Right cardiac atrium (tissue), 5 donors: Measurements from ENCODE around the gene DSG2. TPM values are rescaled to one million over a fixed set of nuclear protein-coding genes. Genes with fewer than 3 reads are reported as not detected.

Experiments
- ATAC-seq, 2 donors: fragments of 200-7000 bp; cut with Tn5 transposase; one replicate each; pipeline versions ENCODE4 v1.8.0 to v1.9.1; 2020; ENCODE audit warnings: moderate library complexity in 2 of 2, mild to moderate bottlenecking in 1 of 2
- DNase-seq, 3 donors: peaks; one replicate each; pipeline ENCODE4 v3.0.0-alpha.2; 2020
- H3K27ac ChIP-seq: one replicate; pipeline ENCODE4 v1.5.1; 2013; ENCODE audit warnings: mild to moderate bottlenecking, low read length, control low read depth, moderate library complexity
- H3K27me3 ChIP-seq: one replicate; pipeline ENCODE4 v1.6.1; 2013; ENCODE audit not compliant: control insufficient read depth, insufficient read depth
- H3K4me1 ChIP-seq: one replicate; pipeline ENCODE4 v1.6.1; 2013; ENCODE audit warnings: low read length; ENCODE audit not compliant: control insufficient read depth, insufficient read depth
- H3K4me3 ChIP-seq: one replicate; pipeline ENCODE4 v1.5.1; 2013; ENCODE audit warnings: low read length, control low read depth
- H3K9me3 ChIP-seq: one replicate; pipeline ENCODE4 v1.6.1; 2013; ENCODE audit warnings: low read length; ENCODE audit not compliant: control insufficient read depth
- WGBS: extraction: QIAGEN DNeasy Blood & Tissue Kit; methylation state at CpG from one replicate; pipeline ENCODE4 v1.1.7; 2013; 5-methylcytosine and 5-hydroxymethylcytosine counted together
- intact Hi-C, 4 donors: fragments of 100-400 bp; cut with DNase I; formaldehyde crosslinking; loops; one replicate each; pipeline versions ENCODE4 v1.11.0 to v1.14.0; 2022 to 2023
- long read RNA-seq, 4 donors: library from polyadenylated mRNA; unstranded; transcript quantifications; one replicate each; pipeline ENCODE4 v2.0.0, GENCODE V29; 2020 to 2021
- polyA plus RNA-seq: library from polyadenylated mRNA; stranded (reverse); fragments of 200-250 nt; gene quantifications from one replicate; pipeline ENCODE4 v1.2.3, GENCODE V29; 2013
- total RNA-seq, 4 donors: library from RNA; stranded (reverse); fragmentation: NEBNext Ultra II Directional; extraction: Animal tissue kit (Norgen Biotek cat#: 25700); gene quantifications; one replicate each; pipeline ENCODE4 v1.2.1, GENCODE V29; 2021
- donor health status: healthy with polysubstance abuse.
- donor health status: DM: no; HTN: yes; CAD: no.
- donor health status: DM: no; HTN: no; CAD: no.
- donor health status: DM: no; HTN: yes; CAD: no; lungs with severe emphysema.
- donor health status: DM: yes; HTN: yes; CAD: no.

The DSG2 gene
- total RNA-seq (10 to 100 TPM; 73.7 to 77.6 (median 75.2) TPM), polyA plus RNA-seq (24.8 TPM)
- long read RNA-seq, donor 1, full-length matches to known transcripts: 96 of 124 reads
- long read RNA-seq, donor 1, partial matches to known transcripts: 13 of 124 reads
- long read RNA-seq, donor 1, other reads (novel, unspliced or antisense): 15 of 124 reads
- long read RNA-seq, donor 2, full-length matches to known transcripts: 45 of 57 reads
- long read RNA-seq, donor 2, partial matches to known transcripts: 2 of 57 reads
- long read RNA-seq, donor 2, other reads (novel, unspliced or antisense): 10 of 57 reads
- long read RNA-seq, donor 3, full-length matches to known transcripts: 202 of 255 reads
- long read RNA-seq, donor 3, partial matches to known transcripts: 30 of 255 reads
- long read RNA-seq, donor 3, other reads (novel, unspliced or antisense): 23 of 255 reads
- long read RNA-seq, donor 4, full-length matches to known transcripts: 44 of 54 reads
- long read RNA-seq, donor 4, partial matches to known transcripts: 1 of 54 reads
- long read RNA-seq, donor 4, other reads (novel, unspliced or antisense): 9 of 54 reads

DNA sequence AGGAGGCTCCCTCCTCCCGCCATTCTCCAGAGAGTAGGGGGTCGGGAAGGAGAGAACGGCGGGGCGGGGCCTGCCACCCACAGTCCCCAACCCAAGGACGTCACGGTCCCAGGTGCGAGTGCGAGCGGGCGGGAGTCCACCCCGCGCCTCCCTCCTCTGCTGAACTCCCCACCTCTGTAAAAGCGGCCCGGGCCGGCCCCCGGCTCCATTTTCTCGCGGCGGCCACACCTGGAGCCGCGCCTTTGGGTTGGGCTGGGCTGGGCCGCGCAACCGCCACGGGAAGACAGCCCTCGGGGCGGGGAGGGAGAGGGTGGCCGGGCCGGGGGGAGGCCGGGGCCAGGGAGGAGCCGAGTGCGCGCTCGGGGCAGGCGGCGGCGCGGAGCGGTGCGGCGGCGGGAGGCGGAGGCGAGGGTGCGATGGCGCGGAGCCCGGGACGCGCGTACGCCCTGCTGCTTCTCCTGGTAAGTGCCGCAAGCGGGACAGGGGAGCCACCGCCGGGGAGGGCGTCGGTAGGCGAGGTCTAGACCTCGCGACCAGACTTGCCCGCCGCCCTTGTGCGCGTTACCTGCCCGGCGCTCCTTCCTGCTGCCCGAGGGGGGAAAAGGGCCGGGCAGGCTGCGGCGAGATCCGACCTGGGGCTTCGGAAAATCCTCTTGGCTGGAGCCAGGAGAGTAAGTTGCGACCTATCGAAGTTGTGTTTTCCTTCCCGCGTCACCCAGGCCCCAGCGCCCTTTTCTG lies at the start of gene DSG2:
Gene DSG2 (plus strand): TSS at position 342 of the 738 bp plus-strand sequence. CDS start 75 bp downstream, at position 417.
- WGBS: 1% methylated on average over 79 of the region's 79 CpGs
- DNase-seq: peak; percentile 65 to 89 (median 88)
- Histone ChIP-seq H3K27ac (peak within 1 kb of the TSS; percentile 78), H3K9me3 (no peaks in the 10 kb centered on the region), H3K4me1 (peaks cover 2% of the 10 kb centered on the region), H3K27me3 (no peaks in the 10 kb centered on the region), H3K4me3 (peak within 1 kb of the TSS; percentile 68)
- peak; percentile 97 for ATAC-seq
- intact Hi-C loops: loop anchor here in 1 of 4 donors (10.0 kb wide), 1 partner anchor 73 kb away; no protein-coding TSS in a partner anchor

DNA sequence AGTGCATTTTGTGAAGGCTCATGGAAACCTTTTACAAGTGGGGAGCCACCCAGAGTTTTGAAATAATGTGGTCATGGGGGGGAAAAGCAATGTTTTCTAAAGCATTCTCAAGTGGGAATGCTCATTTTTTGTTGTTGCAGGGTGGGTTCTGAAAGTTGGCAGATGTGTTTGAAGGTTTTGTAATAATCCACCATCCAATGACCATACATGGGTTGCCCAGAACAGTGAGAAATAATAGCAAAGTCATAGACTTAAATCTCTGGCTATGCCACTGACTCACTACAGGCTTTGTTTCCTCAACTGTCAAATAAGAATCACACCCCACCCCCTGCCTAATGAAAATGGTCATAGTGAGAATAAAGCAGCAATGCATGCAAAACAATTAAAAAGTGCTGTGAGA lies 47.6 kb upstream of the DSG2 start:
- Histone ChIP-seq H3K4me3 (no peak overlapping the region), H3K27ac (no peak overlapping the region), H3K27me3 (no peaks in the 10 kb centered on the region), H3K9me3 (no peaks in the 10 kb centered on the region), H3K4me1 (no peaks in the 10 kb centered on the region)
- intact Hi-C loops: no loop called here
- no peak for DNase-seq
- ATAC-seq: no peak

DNA sequence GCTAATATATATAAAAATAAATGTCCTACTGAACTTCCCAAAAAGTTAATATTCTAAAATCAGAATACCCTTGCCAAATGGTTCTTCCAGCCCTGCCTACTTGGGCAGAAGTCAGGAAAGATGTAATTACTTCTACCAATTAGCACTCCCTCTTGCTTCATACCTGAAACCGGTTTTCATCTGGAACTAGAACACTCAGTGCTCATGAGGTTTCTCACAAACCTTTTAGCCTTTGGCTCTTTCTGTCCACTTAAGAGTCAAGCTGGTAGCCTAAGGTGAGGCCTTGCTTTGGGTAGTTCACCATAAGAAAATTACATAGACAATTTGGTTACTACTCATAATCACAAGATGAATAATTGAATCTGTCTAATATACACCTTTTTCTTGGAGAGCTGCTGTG lies 46.4 kb upstream of the DSG2 start:
- Histone ChIP-seq H3K4me3 (no peak overlapping the region), H3K27ac (no peak overlapping the region), H3K27me3 (no peaks in the 10 kb centered on the region), H3K4me1 (no peaks in the 10 kb centered on the region), H3K9me3 (no peaks in the 10 kb centered on the region)
- ATAC-seq (no peak), DNase-seq (no peak)
- 90% methylated on average over 1 of the region's 1 CpG for WGBS
- intact Hi-C loops: no loop called here

DNA sequence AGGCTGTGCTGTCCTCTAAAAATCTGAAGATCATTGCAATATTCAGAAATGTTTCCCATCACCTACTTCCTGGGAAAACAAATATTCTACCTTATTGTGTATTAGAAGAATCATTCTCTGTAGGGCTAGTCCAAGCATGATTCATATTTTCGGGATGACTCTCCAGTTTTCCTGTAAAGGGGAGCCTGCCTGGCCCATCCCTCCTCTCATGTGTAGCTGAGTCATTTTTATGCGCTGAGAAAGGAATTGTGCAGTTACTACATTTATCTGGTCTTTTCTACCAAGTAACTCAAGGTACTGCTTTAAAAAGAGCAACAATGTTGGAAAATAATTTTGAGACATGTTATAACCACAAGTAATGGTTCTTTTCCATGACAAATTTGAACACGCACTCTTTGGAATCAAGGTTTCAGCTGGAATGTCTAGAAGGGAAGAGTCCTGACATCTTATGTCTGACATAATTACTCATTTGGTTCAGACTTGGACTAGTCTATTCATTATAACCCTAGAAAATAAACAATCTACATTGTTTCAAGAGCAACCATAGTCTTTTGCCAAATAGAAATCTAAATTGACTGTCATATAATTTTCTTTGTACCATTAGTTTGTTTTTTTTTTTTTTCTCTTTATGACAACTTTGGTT lies 43.8 kb upstream of the DSG2 start:
- ATAC-seq: no peak
- H3K27me3 ChIP-seq: no peaks in the 10 kb centered on the region
- DNase-seq: no peak
- H3K4me3 ChIP-seq: no peak overlapping the region
- intact Hi-C loops: no loop called here
- H3K9me3 ChIP-seq: no peaks in the 10 kb centered on the region
- H3K4me1 ChIP-seq: no peaks in the 10 kb centered on the region
- no peak overlapping the region for H3K27ac ChIP-seq
- WGBS: 87% methylated on average over 3 of the region's 3 CpGs

DNA sequence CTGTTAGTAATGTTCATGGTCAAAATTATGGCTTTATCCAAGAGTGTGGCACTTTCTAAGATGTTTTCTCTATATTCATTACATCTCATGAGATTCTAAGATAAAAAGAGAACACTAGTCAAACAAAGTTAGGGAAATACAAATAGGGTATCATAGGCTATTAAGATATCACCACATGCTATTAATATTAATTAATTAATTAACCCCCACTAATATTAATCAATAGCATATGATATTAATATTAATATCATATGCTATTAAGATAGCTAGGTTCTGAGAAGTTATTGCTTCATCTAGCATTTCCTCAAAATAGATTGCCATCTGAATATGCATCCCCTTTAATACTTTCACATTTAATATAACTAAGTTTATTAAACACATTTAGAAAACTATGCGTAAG lies 28.3 kb upstream of the DSG2 start:
- intact Hi-C loops: loop anchor here in 1 of 4 donors (10.0 kb wide), 1 partner anchor 65 kb away; no protein-coding TSS in a partner anchor
- DNase-seq (no peak), ATAC-seq (no peak)
- H3K4me1 ChIP-seq: no peaks in the 10 kb centered on the region
- H3K27me3 ChIP-seq: no peaks in the 10 kb centered on the region
- no peak overlapping the region for H3K27ac ChIP-seq
- H3K4me3 ChIP-seq: no peak overlapping the region
- WGBS: 99% methylated on average over 1 of the region's 1 CpG
- H3K9me3 ChIP-seq: no peaks in the 10 kb centered on the region

DNA sequence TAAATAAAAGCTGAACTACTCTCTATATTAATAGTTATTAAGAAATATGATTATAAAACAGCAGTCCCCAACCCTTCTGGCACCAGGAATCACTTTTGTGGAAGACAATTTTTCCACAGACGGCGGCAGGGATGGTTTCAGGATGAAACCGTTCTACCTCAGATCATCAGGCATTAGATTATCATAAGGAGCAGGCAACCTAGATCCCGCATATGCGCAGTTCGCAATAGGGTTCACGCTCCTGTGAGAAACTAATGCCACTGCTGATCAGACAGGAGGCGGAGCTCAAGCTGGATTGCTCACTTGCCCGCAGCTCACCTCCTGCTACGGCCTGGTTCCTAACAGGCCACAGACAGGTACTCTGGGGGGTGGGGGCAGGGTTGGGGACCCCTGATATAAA lies 19.3 kb upstream of the DSG2 start:
- no peak overlapping the region for H3K27ac ChIP-seq
- no peak for DNase-seq
- ATAC-seq: no peak
- no peaks in the 10 kb centered on the region for H3K4me1 ChIP-seq
- WGBS: 97% methylated on average over 10 of the region's 10 CpGs
- no peaks in the 10 kb centered on the region for H3K9me3 ChIP-seq
- H3K27me3 ChIP-seq: no peaks in the 10 kb centered on the region
- intact Hi-C loops: loop anchor here in 1 of 4 donors (10.0 kb wide), 1 partner anchor 56 kb away; no protein-coding TSS in a partner anchor
- H3K4me3 ChIP-seq: no peak overlapping the region

DNA sequence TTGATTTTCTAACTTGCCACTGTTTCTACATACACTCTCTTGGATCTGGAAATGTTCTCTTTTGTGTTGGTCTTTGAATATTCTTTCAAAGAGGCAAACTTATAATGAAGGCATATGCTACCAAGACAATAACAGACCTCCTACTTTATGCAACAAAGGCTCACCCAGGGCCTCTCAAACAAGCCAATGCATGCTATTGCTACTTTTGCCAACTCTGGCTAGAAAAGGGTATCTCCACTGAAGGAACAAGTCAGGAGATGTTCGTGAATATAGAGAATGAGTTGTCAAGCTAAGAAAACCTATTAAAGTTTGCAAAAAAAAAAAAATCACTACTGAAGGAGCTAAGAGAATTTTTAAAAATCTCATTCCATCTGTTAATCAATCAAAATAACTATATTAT lies 15.9 kb upstream of the DSG2 start:
- Histone ChIP-seq H3K27me3 (no peaks in the 10 kb centered on the region), H3K27ac (no peak overlapping the region), H3K9me3 (no peaks in the 10 kb centered on the region), H3K4me1 (no peaks in the 10 kb centered on the region), H3K4me3 (no peak overlapping the region)
- no peak for ATAC-seq
- intact Hi-C loops: no loop called here
- no peak for DNase-seq
- 87% methylated on average over 1 of the region's 1 CpG for WGBS

DNA sequence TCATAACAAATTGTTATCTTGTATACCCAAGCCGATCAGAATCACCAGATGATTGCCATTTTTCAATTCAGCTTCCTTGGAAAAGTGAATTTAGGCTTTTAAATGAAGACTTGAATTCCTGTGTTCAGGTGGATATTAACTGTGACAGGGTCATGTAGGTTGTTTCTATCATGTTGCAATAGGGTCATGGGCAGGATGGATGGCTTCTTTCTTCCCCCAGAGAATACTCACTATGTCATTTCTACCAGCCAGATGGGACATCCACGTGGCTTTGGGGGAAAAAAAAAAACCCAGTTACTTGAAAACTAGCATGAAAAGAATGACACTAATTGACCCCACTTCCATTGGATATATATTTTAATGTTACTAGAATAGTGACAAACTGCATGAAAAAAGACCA lies 14.6 kb upstream of the DSG2 start:
- H3K4me1 ChIP-seq: no peaks in the 10 kb centered on the region
- H3K9me3 ChIP-seq: no peaks in the 10 kb centered on the region
- DNase-seq: no peak
- no peak for ATAC-seq
- H3K27ac ChIP-seq: no peak overlapping the region
- H3K4me3 ChIP-seq: no peak overlapping the region
- intact Hi-C loops: no loop called here
- 77% methylated on average over 2 of the region's 2 CpGs for WGBS
- no peaks in the 10 kb centered on the region for H3K27me3 ChIP-seq

DNA sequence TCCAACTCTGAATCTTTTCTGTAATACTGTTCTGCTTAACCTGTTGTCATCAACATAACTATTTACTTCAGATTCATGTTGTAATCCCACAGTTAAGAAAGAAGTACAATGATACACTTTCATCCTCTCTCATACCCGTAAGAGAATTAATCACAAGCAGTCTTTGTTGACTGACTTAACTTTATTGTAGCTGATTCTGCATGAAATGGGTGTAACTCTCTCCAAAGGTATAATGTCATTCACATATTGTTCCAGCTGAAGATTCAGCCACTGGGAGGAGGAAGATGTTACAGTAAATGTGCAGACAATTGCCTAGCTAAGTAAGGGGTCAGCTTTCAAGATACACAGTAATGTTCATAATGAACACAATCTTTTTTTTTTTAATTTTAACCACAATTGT lies 13.5 kb upstream of the DSG2 start:
- Histone ChIP-seq H3K27me3 (no peaks in the 10 kb centered on the region), H3K4me3 (no peak overlapping the region), H3K27ac (no peak overlapping the region), H3K4me1 (no peaks in the 10 kb centered on the region), H3K9me3 (no peaks in the 10 kb centered on the region)
- ATAC-seq (no peak), DNase-seq (no peak)
- intact Hi-C loops: no loop called here
- WGBS: 87% methylated on average over 1 of the region's 1 CpG

DNA sequence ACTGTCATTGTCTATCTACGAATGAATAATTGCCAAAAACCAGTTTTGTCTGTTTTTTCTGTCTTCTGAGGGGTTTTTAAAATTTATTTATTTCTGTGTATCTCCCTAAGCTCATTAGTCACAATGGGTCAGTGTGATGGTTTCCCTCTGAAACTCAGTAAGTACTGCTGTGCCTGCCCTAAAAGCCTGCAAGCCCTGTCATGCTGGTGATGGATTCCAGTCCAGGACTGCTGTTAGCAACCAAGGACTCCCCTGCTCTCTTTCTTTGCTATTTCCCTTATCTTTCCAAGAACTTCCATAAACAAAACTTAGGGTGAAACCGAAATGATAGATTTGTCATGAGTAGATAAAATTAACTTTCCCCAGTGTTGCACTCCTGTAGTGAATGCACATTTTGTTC lies 11.8 kb upstream of the DSG2 start:
- intact Hi-C loops: no loop called here
- H3K4me1 ChIP-seq: no peaks in the 10 kb centered on the region
- 64% methylated on average over 2 of the region's 2 CpGs for WGBS

More for the DNA sequence above, 11.8 kb upstream of the DSG2 start:
- H3K27me3 ChIP-seq: no peaks in the 10 kb centered on the region
- no peak for DNase-seq
- no peak overlapping the region for H3K27ac ChIP-seq
- H3K9me3 ChIP-seq: no peaks in the 10 kb centered on the region
- ATAC-seq: no peak
- no peak overlapping the region for H3K4me3 ChIP-seq
